ENCODE measurements around the gene EVA1B.

- TF ChIP-seq CTCF (IDR thresholded peaks at IDR 0.05) (no peak), POLR2A (IDR thresholded peaks at IDR 0.05) (no peak)
Observed at GRCh38 chr1:36304521-36304920, 18.9 kb downstream of the EVA1B start.

Measured in Peyer's patch (tissue), 4 donors.